WTC11 (cell line): Measurements from ENCODE around the gene KSR2. TPM values are rescaled to one million over a fixed set of nuclear protein-coding genes. Genes with fewer than 3 reads are reported as not detected.

Experiments used
- ATAC-seq: fragments of 200-7000 bp; cut with Tn5 transposase; 2 replicates; pipeline ENCODE4 v1.10.0; 2021; ENCODE audit warnings: mild to moderate bottlenecking, moderate library complexity
- CTCF ChIA-PET: fragments of 300-600 bp; sonication (Branson Sonifier 250); formaldehyde crosslinking; loops from one replicate; lab custom pipeline; 2021; ENCODE audit warnings: antibody characterized with exemption; lab: Charles Lee
- POLR2A ChIA-PET: fragments of 350-600 bp; sonication (Branson Sonifier 250); formaldehyde crosslinking; loops from one replicate; lab custom pipeline; 2021; ENCODE audit warnings: antibody characterized with exemption; lab: Charles Lee
- DNase-seq: peaks from one replicate; pipeline ENCODE4 v3.0.0; 2021; ENCODE audit warnings: low spot score
- H3K27ac Mint-ChIP-seq: 2 replicates; pipeline ENCODE4 v1.8.0; 2021; ENCODE audit warnings: mixed read lengths
- H3K27me3 Mint-ChIP-seq: 2 replicates; pipeline ENCODE4 v1.8.0; 2021; ENCODE audit warnings: low read depth, mild to moderate bottlenecking, moderate library complexity, mixed read lengths
- H3K36me3 Mint-ChIP-seq: 2 replicates; pipeline ENCODE4 v1.8.0; 2021; ENCODE audit warnings: mixed read lengths
- H3K4me1 Mint-ChIP-seq: 2 replicates; pipeline ENCODE4 v1.8.0; 2022; ENCODE audit warnings: mixed read lengths
- H3K4me3 Mint-ChIP-seq: 2 replicates; pipeline ENCODE4 v1.8.0; 2021; ENCODE audit warnings: mild to moderate bottlenecking, moderate library complexity, mixed read lengths
- H3K9me3 Mint-ChIP-seq: 2 replicates; pipeline ENCODE4 v1.8.0; 2021; ENCODE audit warnings: mixed read lengths
- ATF6 ChIP-seq: sonication (generic); formaldehyde crosslinking; IDR thresholded peaks from 2 replicates; pipeline ENCODE4 v1.8.1; 2023; ENCODE audit warnings: mild to moderate bottlenecking, missing genetic modification reagents
- CBFB ChIP-seq: sonication (generic); formaldehyde crosslinking; IDR thresholded peaks from 2 replicates; pipeline ENCODE4 v1.8.1; 2022; ENCODE audit warnings: mild to moderate bottlenecking, low read depth, missing genetic modification reagents
- CREM ChIP-seq: sonication (generic); formaldehyde crosslinking; IDR thresholded peaks from 2 replicates; pipeline ENCODE4 v1.8.1; 2022; ENCODE audit warnings: mild to moderate bottlenecking, missing genetic modification reagents, moderate library complexity
- E2F4 ChIP-seq: sonication (generic); formaldehyde crosslinking; IDR thresholded peaks from 2 replicates; pipeline ENCODE4 v1.8.1; 2022; ENCODE audit warnings: low read depth, mild to moderate bottlenecking, moderate library complexity, missing genetic modification reagents, borderline replicate concordance
- IRF1 ChIP-seq: sonication (generic); formaldehyde crosslinking; IDR thresholded peaks from 2 replicates; pipeline ENCODE4 v1.8.0; 2023; ENCODE audit warnings: missing genetic modification reagents
- KAT7 ChIP-seq: sonication (generic); formaldehyde crosslinking; IDR thresholded peaks from 2 replicates; pipeline ENCODE4 v1.8.1; 2023; ENCODE audit warnings: missing genetic modification reagents, mild to moderate bottlenecking, borderline replicate concordance
- NFE2L1 ChIP-seq: sonication (generic); formaldehyde crosslinking; IDR thresholded peaks from 2 replicates; pipeline ENCODE4 v1.8.1; 2023; ENCODE audit warnings: missing genetic modification reagents
- NR1H2 ChIP-seq: sonication (generic); formaldehyde crosslinking; IDR thresholded peaks from 2 replicates; pipeline ENCODE4 v1.9.0; 2021; ENCODE audit warnings: mild to moderate bottlenecking, moderate library complexity, missing genetic modification reagents
- NR3C1 ChIP-seq: sonication (generic); formaldehyde crosslinking; conservative IDR thresholded peaks from 2 replicates; pipeline ENCODE4 v1.8.1; 2023; ENCODE audit warnings: low read depth, mild to moderate bottlenecking, missing genetic modification reagents
- PREB ChIP-seq: sonication (generic); formaldehyde crosslinking; IDR thresholded peaks from 2 replicates; pipeline ENCODE4 v1.8.1; 2022; ENCODE audit warnings: mild to moderate bottlenecking, missing genetic modification reagents, moderate library complexity, borderline replicate concordance
- RELA ChIP-seq: sonication (generic); formaldehyde crosslinking; IDR thresholded peaks from 2 replicates; pipeline ENCODE4 v1.8.1; 2022; ENCODE audit warnings: missing genetic modification reagents, mild to moderate bottlenecking, borderline replicate concordance
- SP1 ChIP-seq: sonication (generic); formaldehyde crosslinking; conservative IDR thresholded peaks from 2 replicates; pipeline ENCODE4 v1.8.1; 2022; ENCODE audit warnings: missing genetic modification reagents
- TCF7 ChIP-seq: sonication (generic); formaldehyde crosslinking; IDR thresholded peaks from 2 replicates; pipeline ENCODE4 v1.8.0; 2022; ENCODE audit warnings: mild to moderate bottlenecking, low read depth, missing genetic modification reagents, moderate library complexity
- ZNF232 ChIP-seq: sonication (generic); formaldehyde crosslinking; IDR thresholded peaks from 2 replicates; pipeline ENCODE4 v1.8.0; 2022; ENCODE audit warnings: mild to moderate bottlenecking, missing genetic modification reagents
- ZNF416 ChIP-seq: fragments of 250-450 bp; sonication (Bioruptor Pico); IDR thresholded peaks from 2 replicates; pipeline ENCODE4 v1.9.0; 2021; ENCODE audit warnings: mild to moderate bottlenecking, inconsistent platforms
- total RNA-seq: library from RNA; stranded (reverse); gene quantifications from 3 replicates; pipeline ENCODE4 v1.2.3, GENCODE V29; 2021
- TF ChIP-seq, protein P1 (sequence below): fragments of 250-450 bp; sonication (Bioruptor Pico); IDR thresholded peaks from 2 replicates; pipeline ENCODE4 v2.1.2; 2022; ENCODE audit warnings: mild to moderate bottlenecking, moderate library complexity
- TF ChIP-seq, protein P2 (sequence below): fragments of 250-450 bp; sonication (Bioruptor Pico); IDR thresholded peaks from 2 replicates; pipeline ENCODE4 v1.9.0; 2021; ENCODE audit warnings: mild to moderate bottlenecking
- TF ChIP-seq, protein P3 (sequence below): fragments of 200-600 bp; IDR thresholded peaks from 2 replicates; pipeline ENCODE4 v1.8.0; 2022; ENCODE audit warnings: antibody characterized with exemption
- TF ChIP-seq, protein P4 (sequence below): fragments of 250-450 bp; sonication (Bioruptor Pico); IDR thresholded peaks from 2 replicates; pipeline ENCODE4 v1.9.0; 2021; ENCODE audit warnings: mild to moderate bottlenecking

The KSR2 gene
- total RNA-seq, 1 experiment from 2014 or later, result 2.4 TPM

- no peaks in the 10 kb centered on the region for H3K36me3 Mint-ChIP-seq
- ChIA-PET CTCF (no interaction called here), POLR2A (interaction anchor here (1.0 kb wide), 1 partner anchor 91 kb away, joined by 4 read pairs; no protein-coding TSS in a partner anchor)
- no peak overlapping the region for H3K4me3 Mint-ChIP-seq
- DNase-seq, result no peak
- H3K27me3 Mint-ChIP-seq, result no peaks in the 10 kb centered on the region; the same call in 1 of the 2 replicates
- H3K4me1 Mint-ChIP-seq, result no peaks in the 10 kb centered on the region
- TF ChIP-seq CREM (CRISPR knock-in tag), result no peak
- no peak for TF ChIP-seq IRF1 (CRISPR knock-in tag)
- TF ChIP-seq, protein P1, sequence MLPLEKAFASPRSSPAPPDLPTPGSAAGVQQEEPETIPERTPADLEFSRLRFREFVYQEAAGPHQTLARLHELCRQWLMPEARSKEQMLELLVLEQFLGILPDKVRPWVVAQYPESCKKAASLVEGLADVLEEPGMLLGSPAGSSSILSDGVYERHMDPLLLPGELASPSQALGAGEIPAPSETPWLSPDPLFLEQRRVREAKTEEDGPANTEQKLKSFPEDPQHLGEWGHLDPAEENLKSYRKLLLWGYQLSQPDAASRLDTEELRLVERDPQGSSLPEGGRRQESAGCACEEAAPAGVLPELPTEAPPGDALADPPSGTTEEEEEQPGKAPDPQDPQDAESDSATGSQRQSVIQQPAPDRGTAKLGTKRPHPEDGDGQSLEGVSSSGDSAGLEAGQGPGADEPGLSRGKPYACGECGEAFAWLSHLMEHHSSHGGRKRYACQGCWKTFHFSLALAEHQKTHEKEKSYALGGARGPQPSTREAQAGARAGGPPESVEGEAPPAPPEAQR, result no peak
- TF ChIP-seq PREB, result no peak
- TF ChIP-seq CBFB, result no peak
- TF ChIP-seq NR1H2 (CRISPR knock-in tag), result no peak
- no peak for TF ChIP-seq NR3C1 (CRISPR knock-in tag)
- TF ChIP-seq E2F4, result no peak
- TF ChIP-seq ZNF232 (CRISPR knock-in tag), result no peak
- no peak for TF ChIP-seq ATF6 (CRISPR knock-in tag)
- TF ChIP-seq KAT7 (CRISPR knock-in tag), result no peak
- TF ChIP-seq SP1 (CRISPR knock-in tag), result no peak
- no peak for TF ChIP-seq NFE2L1 (CRISPR knock-in tag)
- TF ChIP-seq, protein P2, sequence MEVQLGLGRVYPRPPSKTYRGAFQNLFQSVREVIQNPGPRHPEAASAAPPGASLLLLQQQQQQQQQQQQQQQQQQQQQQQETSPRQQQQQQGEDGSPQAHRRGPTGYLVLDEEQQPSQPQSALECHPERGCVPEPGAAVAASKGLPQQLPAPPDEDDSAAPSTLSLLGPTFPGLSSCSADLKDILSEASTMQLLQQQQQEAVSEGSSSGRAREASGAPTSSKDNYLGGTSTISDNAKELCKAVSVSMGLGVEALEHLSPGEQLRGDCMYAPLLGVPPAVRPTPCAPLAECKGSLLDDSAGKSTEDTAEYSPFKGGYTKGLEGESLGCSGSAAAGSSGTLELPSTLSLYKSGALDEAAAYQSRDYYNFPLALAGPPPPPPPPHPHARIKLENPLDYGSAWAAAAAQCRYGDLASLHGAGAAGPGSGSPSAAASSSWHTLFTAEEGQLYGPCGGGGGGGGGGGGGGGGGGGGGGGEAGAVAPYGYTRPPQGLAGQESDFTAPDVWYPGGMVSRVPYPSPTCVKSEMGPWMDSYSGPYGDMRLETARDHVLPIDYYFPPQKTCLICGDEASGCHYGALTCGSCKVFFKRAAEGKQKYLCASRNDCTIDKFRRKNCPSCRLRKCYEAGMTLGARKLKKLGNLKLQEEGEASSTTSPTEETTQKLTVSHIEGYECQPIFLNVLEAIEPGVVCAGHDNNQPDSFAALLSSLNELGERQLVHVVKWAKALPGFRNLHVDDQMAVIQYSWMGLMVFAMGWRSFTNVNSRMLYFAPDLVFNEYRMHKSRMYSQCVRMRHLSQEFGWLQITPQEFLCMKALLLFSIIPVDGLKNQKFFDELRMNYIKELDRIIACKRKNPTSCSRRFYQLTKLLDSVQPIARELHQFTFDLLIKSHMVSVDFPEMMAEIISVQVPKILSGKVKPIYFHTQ (CRISPR knock-in tag), result no peak
- TF ChIP-seq RELA, result no peak
- no peak for TF ChIP-seq ZNF416 (CRISPR knock-in tag)
- TF ChIP-seq, protein P3, sequence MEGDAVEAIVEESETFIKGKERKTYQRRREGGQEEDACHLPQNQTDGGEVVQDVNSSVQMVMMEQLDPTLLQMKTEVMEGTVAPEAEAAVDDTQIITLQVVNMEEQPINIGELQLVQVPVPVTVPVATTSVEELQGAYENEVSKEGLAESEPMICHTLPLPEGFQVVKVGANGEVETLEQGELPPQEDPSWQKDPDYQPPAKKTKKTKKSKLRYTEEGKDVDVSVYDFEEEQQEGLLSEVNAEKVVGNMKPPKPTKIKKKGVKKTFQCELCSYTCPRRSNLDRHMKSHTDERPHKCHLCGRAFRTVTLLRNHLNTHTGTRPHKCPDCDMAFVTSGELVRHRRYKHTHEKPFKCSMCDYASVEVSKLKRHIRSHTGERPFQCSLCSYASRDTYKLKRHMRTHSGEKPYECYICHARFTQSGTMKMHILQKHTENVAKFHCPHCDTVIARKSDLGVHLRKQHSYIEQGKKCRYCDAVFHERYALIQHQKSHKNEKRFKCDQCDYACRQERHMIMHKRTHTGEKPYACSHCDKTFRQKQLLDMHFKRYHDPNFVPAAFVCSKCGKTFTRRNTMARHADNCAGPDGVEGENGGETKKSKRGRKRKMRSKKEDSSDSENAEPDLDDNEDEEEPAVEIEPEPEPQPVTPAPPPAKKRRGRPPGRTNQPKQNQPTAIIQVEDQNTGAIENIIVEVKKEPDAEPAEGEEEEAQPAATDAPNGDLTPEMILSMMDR, result no peak
- TF ChIP-seq TCF7 (CRISPR knock-in tag), result no peak
- TF ChIP-seq, protein P4, sequence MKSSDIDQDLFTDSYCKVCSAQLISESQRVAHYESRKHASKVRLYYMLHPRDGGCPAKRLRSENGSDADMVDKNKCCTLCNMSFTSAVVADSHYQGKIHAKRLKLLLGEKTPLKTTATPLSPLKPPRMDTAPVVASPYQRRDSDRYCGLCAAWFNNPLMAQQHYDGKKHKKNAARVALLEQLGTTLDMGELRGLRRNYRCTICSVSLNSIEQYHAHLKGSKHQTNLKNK (CRISPR knock-in tag), result no peak
- ATAC-seq, result no peak
- no peak overlapping the region for H3K27ac Mint-ChIP-seq
- no peaks in the 10 kb centered on the region for H3K9me3 Mint-ChIP-seq
Measured at GRCh38 chr12:117489671-117490070, 479.1 kb downstream of the KSR2 start.
